K562 (cell line): ENCODE data around the gene PEX3. TPM values are rescaled to one million over a fixed set of nuclear protein-coding genes. Genes with fewer than 3 reads are reported as not detected.

Source experiments
- CBFA2T2 ChIP-seq: fragments of 450-650 bp; conservative IDR thresholded peaks from 2 replicates; pipeline ENCODE4 v1.6.1; 2017; ENCODE audit warnings: mild to moderate bottlenecking
- CTCF ChIP-seq, 3 experiments: IDR thresholded peaks in 2 of 3; conservative IDR thresholded peaks in 1 of 3; 2 replicates each; pipeline ENCODE4 v1.5.1; 2011 to 2012; ENCODE audit warnings: low read length in 3 of 3, mild to moderate bottlenecking in 3 of 3, control low read depth in 2 of 3, improper control_type of control experiment in 1 of 3, inconsistent platforms in 1 of 3, low read depth in 1 of 3, mixed read lengths in 1 of 3, moderate library complexity in 1 of 3; ENCODE audit not compliant: insufficient read depth in 2 of 3
- HLTF ChIP-seq: fragments of 450-650 bp; IDR thresholded peaks from 2 replicates; pipeline ENCODE4 v1.6.1; 2016
- HOXB6 ChIP-seq: fragments of 250-450 bp; sonication (Bioruptor Pico); IDR thresholded peaks from 2 replicates; pipeline ENCODE4 v1.5.1; 2022; ENCODE audit warnings: mild to moderate bottlenecking, borderline replicate concordance
- MAZ ChIP-seq, 2 experiments: fragments of 450-650 bp in 1 of 2; sonication (generic) in 1 of 2; formaldehyde crosslinking; IDR thresholded peaks in 1 of 2; conservative IDR thresholded peaks in 1 of 2; 2 replicates each; pipeline versions ENCODE4 v1.4.0 to v1.5.0; 2020; ENCODE audit warnings: mild to moderate bottlenecking in 1 of 2, missing genetic modification reagents in 1 of 2
- MYNN ChIP-seq, 2 experiments: sonication (generic); formaldehyde crosslinking in 1 of 2; IDR thresholded peaks; 2 replicates each; pipeline versions ENCODE4 v1.5.0 to v1.6.1; 2016 to 2020; ENCODE audit warnings: antibody characterized with exemption in 1 of 2, missing genetic modification reagents in 1 of 2
- POLR2B ChIP-seq: fragments of 450-650 bp; IDR thresholded peaks from 2 replicates; pipeline ENCODE4 v1.6.1; 2018; ENCODE audit warnings: low read depth; ENCODE audit not compliant: partially characterized antibody
- RAD21 ChIP-seq, 2 experiments: fragments of 250-450 bp in 1 of 2; fragments of 450-650 bp in 1 of 2; sonication (Bioruptor Pico) in 1 of 2; formaldehyde crosslinking in 1 of 2; IDR thresholded peaks in 1 of 2; conservative IDR thresholded peaks in 1 of 2; 2 replicates each; pipeline versions ENCODE4 v1.4.0 to v1.8.0; 2020 to 2022; ENCODE audit warnings: mild to moderate bottlenecking in 2 of 2, moderate library complexity in 1 of 2
- RB1 ChIP-seq: fragments of 450-650 bp; IDR thresholded peaks from 2 replicates; pipeline ENCODE4 v1.6.1; 2017; ENCODE audit warnings: low read depth, mild to moderate bottlenecking
- REST ChIP-seq, 2 experiments: fragments of 450-650 bp; formaldehyde crosslinking in 1 of 2; IDR thresholded peaks; 2 replicates each; pipeline versions ENCODE4 v1.4.0 to v1.6.1; 2014 to 2020; ENCODE audit warnings: mild to moderate bottlenecking in 2 of 2, borderline replicate concordance in 1 of 2, low read depth in 1 of 2
- SMAD4 ChIP-seq: fragments of 250-450 bp; sonication (Bioruptor Pico); conservative IDR thresholded peaks from 2 replicates; pipeline ENCODE4 v1.8.0; 2021; ENCODE audit warnings: inconsistent platforms, mild to moderate bottlenecking, moderate library complexity
- SOX6 ChIP-seq: fragments of 450-650 bp; IDR thresholded peaks from 2 replicates; pipeline ENCODE4 v1.6.1; 2014; ENCODE audit warnings: mild to moderate bottlenecking
- SRSF9 ChIP-seq: fragments of 200-400 bp; formaldehyde crosslinking; IDR thresholded peaks from 2 replicates; pipeline ENCODE4 v1.6.1; 2017; ENCODE audit warnings: low read depth, low read length, borderline replicate concordance
- TEAD4 ChIP-seq, 2 experiments: sonication (generic) in 1 of 2; formaldehyde crosslinking in 1 of 2; IDR thresholded peaks; 2 replicates each; pipeline versions ENCODE4 v1.6.1 to v1.8.0; 2012 to 2022; ENCODE audit warnings: borderline replicate concordance in 1 of 2, inconsistent platforms in 1 of 2, low read length in 1 of 2, mild to moderate bottlenecking in 1 of 2, missing genetic modification reagents in 1 of 2
- XRCC3 ChIP-seq: fragments of 450-650 bp; IDR thresholded peaks from 2 replicates; pipeline ENCODE4 v1.6.1; 2017; ENCODE audit warnings: mild to moderate bottlenecking, moderate library complexity
- YY1 ChIP-seq, 3 experiments: IDR thresholded peaks; 2 replicates each; pipeline ENCODE4 v1.6.1; 2011; ENCODE audit warnings: low read length in 2 of 3, mild to moderate bottlenecking in 2 of 3, moderate library complexity in 2 of 3, borderline replicate concordance in 1 of 3, control low read depth in 1 of 3, low read depth in 1 of 3; ENCODE audit not compliant: insufficient read depth in 3 of 3, insufficient replicate concordance in 2 of 3, control insufficient read depth in 1 of 3, insufficient read length in 1 of 3; ENCODE audit errors: extremely low read depth in 1 of 3
- ZNF134 ChIP-seq: fragments of 250-450 bp; sonication (Bioruptor Pico); conservative IDR thresholded peaks from 2 replicates; pipeline ENCODE4 v1.4.0; 2020
- polyA plus RNA-seq, 8 experiments: library from polyadenylated mRNA; depleted of rRNA in 4 of 8; stranded (reverse) in 5 of 8; unstranded in 3 of 8; fragments of >200 nt; fragmentation: Nextera tagmentation in 2 of 8; fragmentation: Illumina TruSeq in 1 of 8; extraction: Ambion mirVana in 2 of 8; extraction: Trizol in 1 of 8; gene quantifications; 2 replicates each; pipeline versions ENCODE4 v1.2.1 to v1.2.3, GENCODE V29; 2011 to 2014; ENCODE audit warnings: inconsistent platforms in 1 of 8, missing spikeins in 1 of 8
- total RNA-seq, 7 experiments: library from RNA; depleted of rRNA in 6 of 7; stranded (reverse); fragments of >200 nt in 6 of 7; fragmentation: Illumina TruSeq in 2 of 7; extraction: Trizol in 2 of 7; gene quantifications; 2 replicates each; pipeline versions ENCODE4 v1.2.1 to v1.2.3, GENCODE V29; 2011 to 2021; ENCODE audit warnings: low replicate concordance in 1 of 7

The PEX3 gene
- total and polyA plus RNA-seq, 9 of the 15 experiments (the other 6 are each of a cell fraction or from before 2014, with no cell fraction given) = 17.3 to 69.6 (median 32.7) TPM

GRCh38 chr6:143513410-143513809, 62.8 kb downstream of the PEX3 start (continued):
- 0 out of 2 replicates have a peak, but pooled peaks have one; percentile 32 for TF ChIP-seq SMAD4
- TF ChIP-seq TEAD4 (IDR thresholded peaks at IDR 0.05; ENCODE audit: low read length) = 0 out of 2 replicates have a peak, but pooled peaks have one; percentile 12
- no peak for TF ChIP-seq TEAD4 (CRISPR knock-in tag; IDR thresholded peaks at IDR 0.05; ENCODE audit: borderline replicate concordance)
- TF ChIP-seq ZNF134 = 0 out of 2 replicates have a peak, but pooled peaks have one; percentile 10
- TF ChIP-seq SRSF9 = no peak
- TF ChIP-seq CBFA2T2 = no peak
- peak in 1 of 3 experiments; percentile 43 for TF ChIP-seq YY1 (IDR thresholded peaks at IDR 0.05; ENCODE audit: borderline replicate concordance in 1 of 3, control insufficient read depth in 1 of 3, extremely low read depth in 1 of 3, insufficient read depth in 3 of 3, insufficient read length in 1 of 3, insufficient replicate concordance in 2 of 3, low read depth in 1 of 3, low read length in 2 of 3)
- no peak for TF ChIP-seq HLTF
- peak; percentile 89 for TF ChIP-seq MYNN (IDR thresholded peaks at IDR 0.05)
- no peak for TF ChIP-seq MYNN (CRISPR knock-in tag; IDR thresholded peaks at IDR 0.05)
- no peak for TF ChIP-seq HOXB6 (CRISPR knock-in tag)
- TF ChIP-seq XRCC3 = no peak
- 0 out of 2 replicates have a peak, but pooled peaks have one; percentile 18 for TF ChIP-seq SOX6
- TF ChIP-seq MAZ (CRISPR knock-in tag; conservative IDR thresholded peaks at IDR 0.05 in 1 of 2, IDR thresholded peaks at IDR 0.05 in 1 of 2) = peak in 1 of 2 experiments; percentile 35; a peak in 1 of 4 replicates
- TF ChIP-seq RB1 = 0 out of 2 replicates have a peak, but pooled peaks have one; percentile 34
- TF ChIP-seq RAD21 (CRISPR knock-in tag; conservative IDR thresholded peaks at IDR 0.05 in 1 of 2, IDR thresholded peaks at IDR 0.05 in 1 of 2) = peak; percentile 70 to 74
- TF ChIP-seq POLR2B = no peak
- TF ChIP-seq CTCF (IDR thresholded peaks at IDR 0.05 in 2 of 3, conservative IDR thresholded peaks at IDR 0.05 in 1 of 3; ENCODE audit: insufficient read depth in 2 of 3, low read depth in 1 of 3, low read length in 3 of 3) = peak; percentile 82 to 90 (median 87)
- TF ChIP-seq REST (IDR thresholded peaks at IDR 0.05; ENCODE audit: borderline replicate concordance) = peak; percentile 62; the same call in 1 of the 2 replicates
- TF ChIP-seq REST (CRISPR knock-in tag; IDR thresholded peaks at IDR 0.05; ENCODE audit: low read depth) = no peak
